ENCODE measurements around the gene GATM.

The GATM gene

GRCh38 chr15:45362419-45362818 lies 15.9 kb downstream of the GATM start:
- no peak for TF ChIP-seq CTCF (IDR thresholded peaks at IDR 0.05)

- TF ChIP-seq CTCF (IDR thresholded peaks at IDR 0.05): no peak
Measured at GRCh38 chr15:45361878-45362277, 16.5 kb downstream of the GATM start.

- no peak for TF ChIP-seq CTCF (IDR thresholded peaks at IDR 0.05)
Measured at GRCh38 chr15:45355860-45356259, 22.5 kb downstream of the GATM start.

GRCh38 chr15:45354711-45355110 lies 23.6 kb downstream of the GATM start:
- TF ChIP-seq CTCF (IDR thresholded peaks at IDR 0.05): no peak

- no peak for TF ChIP-seq CTCF (IDR thresholded peaks at IDR 0.05)
Measured at GRCh38 chr15:45351227-45351626, 27.1 kb downstream of the GATM start.

GRCh38 chr15:45349623-45350022 lies 28.7 kb downstream of the GATM start:
- TF ChIP-seq CTCF (IDR thresholded peaks at IDR 0.05): no peak

GRCh38 chr15:45347989-45348388 lies 30.4 kb downstream of the GATM start:
- TF ChIP-seq CTCF (IDR thresholded peaks at IDR 0.05): no peak

- no peak for TF ChIP-seq CTCF (IDR thresholded peaks at IDR 0.05)
Measured at GRCh38 chr15:45347033-45347432, 31.3 kb downstream of the GATM start.
